NOMO-1 treated with dmso at 0.1 percent for 144 hours (cell line): ENCODE data around the gene CSNK2A2.

Source experiments
- DNase-seq: peaks from one replicate; lab custom pipeline; 2025; ENCODE audit not compliant: unreplicated experiment; lab: John Stamatoyannopoulos, UW

CSNK2A2 gene

GRCh38 chr16:58198022-58198683, at the start of gene CSNK2A2:
Gene CSNK2A2, minus strand, starts transcription at chr16:58198106. Its CDS starts 370 bp downstream, at chr16:58197736.
- DNase-seq: peak; percentile 45

- no peak for DNase-seq
These were observed 45.7 kb upstream of the CSNK2A2 start for GRCh38 chr16:58243528-58244004.

- no peak for DNase-seq
These were observed 38.9 kb upstream of the CSNK2A2 start for GRCh38 chr16:58236831-58237230.

- peak; percentile 13 for DNase-seq
These were observed 38.4 kb upstream of the CSNK2A2 start for GRCh38 chr16:58236231-58236690.

GRCh38 chr16:58235663-58236062, 37.8 kb upstream of the CSNK2A2 start:
- no peak for DNase-seq

- DNase-seq: no peak
These were observed 37.1 kb upstream of the CSNK2A2 start for GRCh38 chr16:58234831-58235595.

GRCh38 chr16:58230259-58230658, 32.4 kb upstream of the CSNK2A2 start:
- DNase-seq: no peak

GRCh38 chr16:58226790-58227189, 28.9 kb upstream of the CSNK2A2 start:
- DNase-seq: no peak

GRCh38 chr16:58225965-58226602, 28.2 kb upstream of the CSNK2A2 start:
- DNase-seq: no peak

- no peak for DNase-seq
These were observed 24.8 kb upstream of the CSNK2A2 start for GRCh38 chr16:58222532-58223316.

GRCh38 chr16:58219432-58219831, 21.5 kb upstream of the CSNK2A2 start:
- DNase-seq: no peak

- no peak for DNase-seq
These were observed 20.9 kb upstream of the CSNK2A2 start for GRCh38 chr16:58218786-58219185.

GRCh38 chr16:58217311-58217925, 19.5 kb upstream of the CSNK2A2 start:
- DNase-seq: no peak

- DNase-seq: no peak
These were observed 15.1 kb upstream of the CSNK2A2 start for GRCh38 chr16:58212824-58213655.

- no peak for DNase-seq
These were observed 13.9 kb upstream of the CSNK2A2 start for GRCh38 chr16:58211846-58212245.

GRCh38 chr16:58211245-58211644, 13.3 kb upstream of the CSNK2A2 start:
- no peak for DNase-seq

GRCh38 chr16:58205276-58206036, 7.5 kb upstream of the CSNK2A2 start:
- DNase-seq: no peak

- DNase-seq: no peak
These were observed 3.3 kb upstream of the CSNK2A2 start for GRCh38 chr16:58201163-58201562.
